MM.1S (cell line): Measurements from ENCODE around the gene RAB22A.

ENCODE experiments used
- EZH2 ChIP-seq: fragments of 300-600 bp; sonication (generic); optimal IDR thresholded peaks from 2 replicates; pipeline ENCODE3; 2017; ENCODE audit warnings: low read depth, mild to moderate bottlenecking, antibody characterized with exemption, low read length, mixed read lengths
- TF ChIP-seq, protein P1 (sequence below): fragments of 300-600 bp; sonication (generic); IDR thresholded peaks from 2 replicates; pipeline ENCODE4 v1.5.1; 2016; ENCODE audit warnings: antibody characterized with exemption, low read length, mixed read lengths

GRCh38 chr20:58384821-58385220, 75.3 kb downstream of the RAB22A start:
- TF ChIP-seq, protein P1, sequence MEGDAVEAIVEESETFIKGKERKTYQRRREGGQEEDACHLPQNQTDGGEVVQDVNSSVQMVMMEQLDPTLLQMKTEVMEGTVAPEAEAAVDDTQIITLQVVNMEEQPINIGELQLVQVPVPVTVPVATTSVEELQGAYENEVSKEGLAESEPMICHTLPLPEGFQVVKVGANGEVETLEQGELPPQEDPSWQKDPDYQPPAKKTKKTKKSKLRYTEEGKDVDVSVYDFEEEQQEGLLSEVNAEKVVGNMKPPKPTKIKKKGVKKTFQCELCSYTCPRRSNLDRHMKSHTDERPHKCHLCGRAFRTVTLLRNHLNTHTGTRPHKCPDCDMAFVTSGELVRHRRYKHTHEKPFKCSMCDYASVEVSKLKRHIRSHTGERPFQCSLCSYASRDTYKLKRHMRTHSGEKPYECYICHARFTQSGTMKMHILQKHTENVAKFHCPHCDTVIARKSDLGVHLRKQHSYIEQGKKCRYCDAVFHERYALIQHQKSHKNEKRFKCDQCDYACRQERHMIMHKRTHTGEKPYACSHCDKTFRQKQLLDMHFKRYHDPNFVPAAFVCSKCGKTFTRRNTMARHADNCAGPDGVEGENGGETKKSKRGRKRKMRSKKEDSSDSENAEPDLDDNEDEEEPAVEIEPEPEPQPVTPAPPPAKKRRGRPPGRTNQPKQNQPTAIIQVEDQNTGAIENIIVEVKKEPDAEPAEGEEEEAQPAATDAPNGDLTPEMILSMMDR, result no peak
- TF ChIP-seq EZH2, result no peak
